K562 (cell line): ENCODE data around the gene RINL. TPM values are rescaled to one million over a fixed set of nuclear protein-coding genes. Genes with fewer than 3 reads are reported as not detected.
A peak's percentile ranks its signal among the peaks of the same experiment; 100 is the strongest.

ENCODE experiments used
- ASH1L ChIP-seq: fragments of 450-650 bp; IDR thresholded peaks from 2 replicates; pipeline ENCODE4 v1.6.1; 2018; ENCODE audit warnings: borderline replicate concordance, mild to moderate bottlenecking, low read depth; ENCODE audit not compliant: partially characterized antibody
- PML ChIP-seq: IDR thresholded peaks from 2 replicates; pipeline ENCODE4 v1.6.1; 2012; ENCODE audit warnings: low read length, inconsistent platforms
- RAD51 ChIP-seq: fragments of 450-650 bp; IDR thresholded peaks from 2 replicates; pipeline ENCODE4 v1.7.1; 2016; ENCODE audit warnings: low read depth, mild to moderate bottlenecking, borderline replicate concordance
- RB1 ChIP-seq: fragments of 450-650 bp; IDR thresholded peaks from 2 replicates; pipeline ENCODE4 v1.6.1; 2017; ENCODE audit warnings: low read depth, mild to moderate bottlenecking
- RBM17 ChIP-seq: fragments of 200-400 bp; formaldehyde crosslinking; IDR thresholded peaks from 2 replicates; pipeline ENCODE4 v1.6.1; 2017; ENCODE audit warnings: low read depth, mild to moderate bottlenecking, low read length, borderline replicate concordance
- SRF ChIP-seq, 2 experiments: fragments of 250-450, 450-650 bp in 1 of 2; sonication (Bioruptor Pico) in 1 of 2; sonication (generic) in 1 of 2; formaldehyde crosslinking; IDR thresholded peaks; 2 replicates each; pipeline versions ENCODE4 v1.5.0 to v1.5.1; 2020 to 2022; ENCODE audit warnings: mild to moderate bottlenecking in 1 of 2, missing genetic modification reagents in 1 of 2
- SUPT5H ChIP-seq: fragments of 450-650 bp; IDR thresholded peaks from 2 replicates; pipeline ENCODE4 v1.6.1; 2016
- TAF1 ChIP-seq: IDR thresholded peaks from 2 replicates; pipeline ENCODE4 v1.6.1; 2011; ENCODE audit warnings: mild to moderate bottlenecking, low read length, moderate library complexity; ENCODE audit not compliant: insufficient read depth, control insufficient read depth, severe bottlenecking; ENCODE audit errors: extremely low read depth
- TAF15 ChIP-seq: fragments of 200-400 bp; formaldehyde crosslinking; IDR thresholded peaks from 2 replicates; pipeline ENCODE4 v1.6.1; 2017; ENCODE audit warnings: mild to moderate bottlenecking, low read depth, low read length, moderate library complexity
- TBL1XR1 ChIP-seq, 2 experiments: IDR thresholded peaks; 2 replicates each; pipeline ENCODE4 v1.6.1; 2012; ENCODE audit warnings: improper control_type of control experiment in 2 of 2, low read length in 2 of 2, mild to moderate bottlenecking in 1 of 2
- TEAD1 ChIP-seq, 2 experiments: fragments of 450-650 bp in 1 of 2; sonication (generic) in 1 of 2; formaldehyde crosslinking; IDR thresholded peaks; 2 replicates each; pipeline versions ENCODE4 v1.4.0 to v1.8.0; 2020 to 2022; ENCODE audit warnings: mild to moderate bottlenecking in 2 of 2, missing genetic modification reagents in 1 of 2
- TOE1 ChIP-seq, 2 experiments: fragments of 450-650 bp in 1 of 2; sonication (generic) in 1 of 2; formaldehyde crosslinking in 1 of 2; IDR thresholded peaks; 2 replicates each; pipeline versions ENCODE4 v1.7.1 to v1.8.0; 2016 to 2022; ENCODE audit warnings: borderline replicate concordance in 2 of 2, mild to moderate bottlenecking in 2 of 2, antibody characterized with exemption in 1 of 2, inconsistent platforms in 1 of 2, low read depth in 1 of 2, missing genetic modification reagents in 1 of 2, moderate library complexity in 1 of 2
- polyA plus RNA-seq, 8 experiments: library from polyadenylated mRNA; depleted of rRNA in 4 of 8; stranded (reverse) in 5 of 8; unstranded in 3 of 8; fragments of >200 nt; fragmentation: Nextera tagmentation in 2 of 8; fragmentation: Illumina TruSeq in 1 of 8; extraction: Ambion mirVana in 2 of 8; extraction: Trizol in 1 of 8; gene quantifications; 2 replicates each; pipeline versions ENCODE4 v1.2.1 to v1.2.3, GENCODE V29; 2011 to 2014; ENCODE audit warnings: inconsistent platforms in 1 of 8, missing spikeins in 1 of 8
- total RNA-seq, 7 experiments: library from RNA; depleted of rRNA in 6 of 7; stranded (reverse); fragments of >200 nt in 6 of 7; fragmentation: Illumina TruSeq in 2 of 7; extraction: Trizol in 2 of 7; gene quantifications; 2 replicates each; pipeline versions ENCODE4 v1.2.1 to v1.2.3, GENCODE V29; 2011 to 2021; ENCODE audit warnings: low replicate concordance in 1 of 7
- TF ChIP-seq, protein P1 (sequence below): fragments of 250-450 bp; sonication (Bioruptor Pico); IDR thresholded peaks from 2 replicates; pipeline ENCODE4 v1.4.0; 2020; ENCODE audit warnings: mild to moderate bottlenecking, moderate library complexity
- TF ChIP-seq, protein P2 (sequence below): fragments of 450-650 bp; IDR thresholded peaks from 2 replicates; pipeline ENCODE4 v1.6.1; 2018; ENCODE audit warnings: mild to moderate bottlenecking, low read depth; ENCODE audit not compliant: partially characterized antibody
- TF ChIP-seq, protein P3 (sequence below): sonication (generic); formaldehyde crosslinking; IDR thresholded peaks from 2 replicates; pipeline ENCODE4 v1.8.1; 2022; ENCODE audit warnings: missing genetic modification reagents
- TF ChIP-seq, protein P4 (sequence below): sonication (generic); formaldehyde crosslinking; IDR thresholded peaks from 2 replicates; pipeline ENCODE4 v1.9.0; 2022; ENCODE audit warnings: mild to moderate bottlenecking, missing genetic modification reagents
- TF ChIP-seq, protein P5 (sequence below): sonication (generic); formaldehyde crosslinking; IDR thresholded peaks from 2 replicates; pipeline ENCODE4 v1.8.0; 2022; ENCODE audit warnings: mild to moderate bottlenecking, missing genetic modification reagents

RINL gene
- total and polyA plus RNA-seq, 9 of the 15 experiments (the other 6 are each of a cell fraction or from before 2014, with no cell fraction given): 0.82 to 10.9 (median 4.9) TPM

DNA sequence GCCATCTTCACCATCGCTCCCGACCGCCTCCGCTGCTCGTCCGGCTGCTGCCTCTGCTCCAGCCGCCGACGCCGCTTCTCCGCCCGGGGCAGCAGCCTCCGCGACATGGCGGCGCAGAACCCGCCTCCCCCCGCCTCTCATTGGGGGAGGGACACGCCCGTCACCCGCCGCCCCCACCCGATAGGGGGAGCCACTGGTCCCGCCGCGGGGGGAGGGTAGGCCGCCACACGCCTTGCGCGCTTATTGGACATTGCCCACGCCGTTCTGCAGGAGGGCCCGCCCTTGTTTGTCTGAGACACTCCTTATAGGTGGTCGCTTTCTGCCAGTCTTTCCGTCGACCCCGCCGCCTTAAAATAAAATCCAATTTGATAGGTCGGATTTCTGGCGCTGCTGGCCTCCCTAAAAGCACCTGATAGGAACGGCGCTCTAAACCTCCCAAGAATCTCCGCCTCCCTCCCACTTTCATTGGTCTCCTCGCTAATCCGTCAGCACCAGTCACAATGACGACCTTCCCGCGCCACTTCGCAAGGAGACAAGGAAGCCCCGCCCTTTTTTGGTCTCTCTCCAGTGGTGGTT lies 28.1 kb downstream of the RINL start, which contains the start of gene HNRNPL (continued):
- TF ChIP-seq, protein P1, sequence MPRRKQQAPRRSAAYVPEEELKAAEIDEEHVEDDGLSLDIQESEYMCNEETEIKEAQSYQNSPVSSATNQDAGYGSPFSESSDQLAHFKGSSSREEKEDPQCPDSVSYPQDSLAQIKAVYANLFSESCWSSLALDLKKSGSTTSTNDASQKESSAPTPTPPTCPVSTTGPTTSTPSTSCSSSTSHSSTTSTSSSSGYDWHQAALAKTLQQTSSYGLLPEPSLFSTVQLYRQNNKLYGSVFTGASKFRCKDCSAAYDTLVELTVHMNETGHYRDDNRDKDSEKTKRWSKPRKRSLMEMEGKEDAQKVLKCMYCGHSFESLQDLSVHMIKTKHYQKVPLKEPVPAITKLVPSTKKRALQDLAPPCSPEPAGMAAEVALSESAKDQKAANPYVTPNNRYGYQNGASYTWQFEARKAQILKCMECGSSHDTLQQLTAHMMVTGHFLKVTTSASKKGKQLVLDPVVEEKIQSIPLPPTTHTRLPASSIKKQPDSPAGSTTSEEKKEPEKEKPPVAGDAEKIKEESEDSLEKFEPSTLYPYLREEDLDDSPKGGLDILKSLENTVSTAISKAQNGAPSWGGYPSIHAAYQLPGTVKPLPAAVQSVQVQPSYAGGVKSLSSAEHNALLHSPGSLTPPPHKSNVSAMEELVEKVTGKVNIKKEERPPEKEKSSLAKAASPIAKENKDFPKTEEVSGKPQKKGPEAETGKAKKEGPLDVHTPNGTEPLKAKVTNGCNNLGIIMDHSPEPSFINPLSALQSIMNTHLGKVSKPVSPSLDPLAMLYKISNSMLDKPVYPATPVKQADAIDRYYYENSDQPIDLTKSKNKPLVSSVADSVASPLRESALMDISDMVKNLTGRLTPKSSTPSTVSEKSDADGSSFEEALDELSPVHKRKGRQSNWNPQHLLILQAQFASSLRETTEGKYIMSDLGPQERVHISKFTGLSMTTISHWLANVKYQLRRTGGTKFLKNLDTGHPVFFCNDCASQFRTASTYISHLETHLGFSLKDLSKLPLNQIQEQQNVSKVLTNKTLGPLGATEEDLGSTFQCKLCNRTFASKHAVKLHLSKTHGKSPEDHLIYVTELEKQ: no peak
- TF ChIP-seq TAF1 (peak; percentile 75), TEAD1 (CRISPR knock-in tag; IDR thresholded peaks at IDR 0.05) (peak; percentile 28 to 84; a peak in 1 of 4 replicates), RB1 (peak; percentile 86), TOE1 (IDR thresholded peaks at IDR 0.05; ENCODE audit: borderline replicate concordance) (no peak), TOE1 (CRISPR knock-in tag; IDR thresholded peaks at IDR 0.05; ENCODE audit: borderline replicate concordance, low read depth) (peak; percentile 75; the same call in 1 of the 2 replicates), TAF15 (no peak), SUPT5H (peak; percentile 81), TBL1XR1 (IDR thresholded peaks at IDR 0.05; ENCODE audit: low read length in 2 of 2) (peak in 1 of 2 experiments; percentile 50; a peak in 1 of 4 replicates), PML (peak; percentile 63; the same call in 1 of the 2 replicates), ASH1L (peak; percentile 98), RAD51 (no peak; the same call in 1 of the 2 replicates), SRF (CRISPR knock-in tag; IDR thresholded peaks at IDR 0.05) (no peak; a peak in 1 of 4 replicates), RBM17 (no peak)
- TF ChIP-seq, protein P2, sequence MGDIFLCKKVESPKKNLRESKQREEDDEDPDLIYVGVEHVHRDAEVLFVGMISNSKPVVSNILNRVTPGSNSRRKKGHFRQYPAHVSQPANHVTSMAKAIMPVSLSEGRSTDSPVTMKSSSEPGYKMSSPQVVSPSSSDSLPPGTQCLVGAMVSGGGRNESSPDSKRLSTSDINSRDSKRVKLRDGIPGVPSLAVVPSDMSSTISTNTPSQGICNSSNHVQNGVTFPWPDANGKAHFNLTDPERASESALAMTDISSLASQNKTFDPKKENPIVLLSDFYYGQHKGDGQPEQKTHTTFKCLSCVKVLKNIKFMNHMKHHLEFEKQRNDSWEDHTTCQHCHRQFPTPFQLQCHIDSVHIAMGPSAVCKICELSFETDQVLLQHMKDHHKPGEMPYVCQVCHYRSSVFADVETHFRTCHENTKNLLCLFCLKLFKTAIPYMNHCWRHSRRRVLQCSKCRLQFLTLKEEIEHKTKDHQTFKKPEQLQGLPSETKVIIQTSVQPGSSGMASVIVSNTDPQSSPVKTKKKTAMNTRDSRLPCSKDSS: no peak
- TF ChIP-seq, protein P3, sequence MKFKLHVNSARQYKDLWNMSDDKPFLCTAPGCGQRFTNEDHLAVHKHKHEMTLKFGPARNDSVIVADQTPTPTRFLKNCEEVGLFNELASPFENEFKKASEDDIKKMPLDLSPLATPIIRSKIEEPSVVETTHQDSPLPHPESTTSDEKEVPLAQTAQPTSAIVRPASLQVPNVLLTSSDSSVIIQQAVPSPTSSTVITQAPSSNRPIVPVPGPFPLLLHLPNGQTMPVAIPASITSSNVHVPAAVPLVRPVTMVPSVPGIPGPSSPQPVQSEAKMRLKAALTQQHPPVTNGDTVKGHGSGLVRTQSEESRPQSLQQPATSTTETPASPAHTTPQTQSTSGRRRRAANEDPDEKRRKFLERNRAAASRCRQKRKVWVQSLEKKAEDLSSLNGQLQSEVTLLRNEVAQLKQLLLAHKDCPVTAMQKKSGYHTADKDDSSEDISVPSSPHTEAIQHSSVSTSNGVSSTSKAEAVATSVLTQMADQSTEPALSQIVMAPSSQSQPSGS (CRISPR knock-in tag): no peak
- TF ChIP-seq, protein P4, sequence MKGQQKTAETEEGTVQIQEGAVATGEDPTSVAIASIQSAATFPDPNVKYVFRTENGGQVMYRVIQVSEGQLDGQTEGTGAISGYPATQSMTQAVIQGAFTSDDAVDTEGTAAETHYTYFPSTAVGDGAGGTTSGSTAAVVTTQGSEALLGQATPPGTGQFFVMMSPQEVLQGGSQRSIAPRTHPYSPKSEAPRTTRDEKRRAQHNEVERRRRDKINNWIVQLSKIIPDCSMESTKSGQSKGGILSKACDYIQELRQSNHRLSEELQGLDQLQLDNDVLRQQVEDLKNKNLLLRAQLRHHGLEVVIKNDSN (CRISPR knock-in tag): peak; percentile 42; the same call in 1 of the 2 replicates
- TF ChIP-seq, protein P5, sequence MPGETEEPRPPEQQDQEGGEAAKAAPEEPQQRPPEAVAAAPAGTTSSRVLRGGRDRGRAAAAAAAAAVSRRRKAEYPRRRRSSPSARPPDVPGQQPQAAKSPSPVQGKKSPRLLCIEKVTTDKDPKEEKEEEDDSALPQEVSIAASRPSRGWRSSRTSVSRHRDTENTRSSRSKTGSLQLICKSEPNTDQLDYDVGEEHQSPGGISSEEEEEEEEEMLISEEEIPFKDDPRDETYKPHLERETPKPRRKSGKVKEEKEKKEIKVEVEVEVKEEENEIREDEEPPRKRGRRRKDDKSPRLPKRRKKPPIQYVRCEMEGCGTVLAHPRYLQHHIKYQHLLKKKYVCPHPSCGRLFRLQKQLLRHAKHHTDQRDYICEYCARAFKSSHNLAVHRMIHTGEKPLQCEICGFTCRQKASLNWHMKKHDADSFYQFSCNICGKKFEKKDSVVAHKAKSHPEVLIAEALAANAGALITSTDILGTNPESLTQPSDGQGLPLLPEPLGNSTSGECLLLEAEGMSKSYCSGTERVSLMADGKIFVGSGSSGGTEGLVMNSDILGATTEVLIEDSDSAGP: no peak; the same call in 1 of the 2 replicates
